ENCODE results near the gene PCBP3.

The PCBP3 gene

GRCh38 chr21:45914321-45914845 is 270.9 kb downstream of the PCBP3 start:
- CTCF ChIA-PET, result no interaction called here
- TF ChIP-seq CTCF (IDR thresholded peaks at IDR 0.05; ENCODE audit: control extremely low read depth, extremely low read depth, low read depth, missing control alignments), result no peak
- no peak for DNase-seq (ENCODE audit: extremely low spot score)
- POLR2A ChIA-PET, result no interaction called here

GRCh38 chr21:45916011-45916840 is 272.7 kb downstream of the PCBP3 start:
- ChIA-PET CTCF (no interaction called here), POLR2A (no interaction called here)
- TF ChIP-seq CTCF (IDR thresholded peaks at IDR 0.05; ENCODE audit: control extremely low read depth, extremely low read depth, low read depth, missing control alignments), result no peak
- DNase-seq (ENCODE audit: extremely low spot score), result no peak

GRCh38 chr21:45917241-45917640 is 273.7 kb downstream of the PCBP3 start:
- no peak for DNase-seq (ENCODE audit: extremely low spot score)
- POLR2A ChIA-PET, result no interaction called here
- CTCF ChIA-PET, result no interaction called here
- no peak for TF ChIP-seq CTCF (IDR thresholded peaks at IDR 0.05; ENCODE audit: control extremely low read depth, extremely low read depth, low read depth, missing control alignments)

- TF ChIP-seq CTCF (IDR thresholded peaks at IDR 0.05; ENCODE audit: control extremely low read depth, extremely low read depth, low read depth, missing control alignments), result no peak
- ChIA-PET CTCF (no interaction called here), POLR2A (no interaction called here)
- DNase-seq (ENCODE audit: extremely low spot score), result no peak
These were observed 274.5 kb downstream of the PCBP3 start for GRCh38 chr21:45918011-45918410.

- ChIA-PET CTCF (no interaction called here), POLR2A (no interaction called here)
- DNase-seq (ENCODE audit: extremely low spot score), result no peak
- no peak for TF ChIP-seq CTCF (IDR thresholded peaks at IDR 0.05; ENCODE audit: control extremely low read depth, extremely low read depth, low read depth, missing control alignments)
These were observed 275.4 kb downstream of the PCBP3 start for GRCh38 chr21:45918835-45919447.

- ChIA-PET POLR2A (no interaction called here), CTCF (no interaction called here)
- no peak for TF ChIP-seq CTCF (IDR thresholded peaks at IDR 0.05; ENCODE audit: control extremely low read depth, extremely low read depth, low read depth, missing control alignments)
These were observed 276.1 kb downstream of the PCBP3 start for GRCh38 chr21:45919593-45919992.

More at GRCh38 chr21:45919593-45919992, 276.1 kb downstream of the PCBP3 start:
- no peak for DNase-seq (ENCODE audit: extremely low spot score)
